Effector CD4-positive, alpha-beta T cell (primary cell): Measurements from ENCODE around the gene ATP10A.
A peak's percentile ranks its signal among the peaks of the same experiment; 100 is the strongest.

Experiments
- DNase-seq: peaks from one replicate; pipeline ENCODE4 v3.0.0-alpha.2; 2020

The ATP10A gene

GRCh38 chr15:25715536-25716413 is 147.4 kb downstream of the ATP10A start:
- no peak for DNase-seq

DNA sequence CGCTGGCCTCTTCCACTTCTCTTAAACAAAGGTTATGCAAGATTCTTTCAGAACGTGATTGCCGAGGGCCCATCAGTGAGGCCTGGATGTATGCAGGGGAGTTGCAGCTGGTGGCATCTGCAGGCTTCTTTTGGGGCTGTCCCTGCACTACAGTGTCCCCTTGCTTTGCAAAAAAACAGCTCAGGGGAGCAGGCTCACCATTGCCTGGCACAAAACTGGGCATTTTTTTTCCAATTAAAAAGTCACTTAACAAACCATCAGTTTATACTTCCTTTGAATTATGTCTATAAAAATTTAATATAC is 148.6 kb downstream of the ATP10A start:
- no peak for DNase-seq

- DNase-seq: no peak
These were observed 149.2 kb downstream of the ATP10A start for GRCh38 chr15:25713736-25714537.

- DNase-seq: no peak
These were observed 150.2 kb downstream of the ATP10A start for GRCh38 chr15:25712961-25713355.

DNA sequence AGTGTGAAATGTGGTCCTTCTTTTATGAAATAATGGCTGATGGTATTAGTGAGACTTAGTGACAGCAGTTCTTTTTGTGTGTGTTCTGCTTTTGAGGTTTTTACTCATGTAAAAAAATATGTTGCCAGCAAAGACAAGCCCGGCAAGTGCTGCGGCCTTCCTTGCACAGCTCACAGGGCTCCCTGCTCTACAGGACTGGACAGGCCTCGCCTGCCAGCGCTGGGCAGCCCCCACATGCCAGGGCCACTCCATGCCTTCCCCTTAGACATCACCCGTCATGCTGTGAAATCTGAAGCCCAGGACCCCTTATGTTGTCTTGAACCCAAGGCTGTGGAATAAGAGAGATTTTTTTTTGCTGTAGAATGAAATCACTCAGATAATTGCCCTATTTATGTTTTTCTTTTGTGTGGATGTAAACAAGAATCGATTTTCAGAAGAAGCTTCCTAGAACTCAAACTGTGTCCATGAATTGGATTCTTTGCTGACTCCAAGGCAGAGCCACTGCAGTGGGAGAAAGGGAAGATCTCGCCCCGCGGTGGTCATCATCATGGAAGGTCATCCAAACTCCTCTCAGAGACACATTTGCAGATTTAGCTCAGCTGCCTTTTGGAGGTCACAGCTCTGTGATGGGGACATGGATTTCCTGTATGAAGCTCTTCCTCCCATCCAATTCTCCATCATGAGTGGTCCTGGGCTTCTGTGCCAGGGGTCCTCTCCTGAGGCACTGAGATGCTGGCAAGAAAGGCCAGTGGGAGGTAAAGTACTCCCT is 150.8 kb downstream of the ATP10A start:
- no peak for DNase-seq

GRCh38 chr15:25711691-25712090 is 151.4 kb downstream of the ATP10A start:
- DNase-seq: no peak

- DNase-seq: no peak
These were observed 152.0 kb downstream of the ATP10A start for GRCh38 chr15:25711164-25711563.

- peak; percentile 14 for DNase-seq
These were observed 152.9 kb downstream of the ATP10A start for GRCh38 chr15:25710184-25710583.

GRCh38 chr15:25709437-25710159 is 153.5 kb downstream of the ATP10A start:
- no peak for DNase-seq

DNA sequence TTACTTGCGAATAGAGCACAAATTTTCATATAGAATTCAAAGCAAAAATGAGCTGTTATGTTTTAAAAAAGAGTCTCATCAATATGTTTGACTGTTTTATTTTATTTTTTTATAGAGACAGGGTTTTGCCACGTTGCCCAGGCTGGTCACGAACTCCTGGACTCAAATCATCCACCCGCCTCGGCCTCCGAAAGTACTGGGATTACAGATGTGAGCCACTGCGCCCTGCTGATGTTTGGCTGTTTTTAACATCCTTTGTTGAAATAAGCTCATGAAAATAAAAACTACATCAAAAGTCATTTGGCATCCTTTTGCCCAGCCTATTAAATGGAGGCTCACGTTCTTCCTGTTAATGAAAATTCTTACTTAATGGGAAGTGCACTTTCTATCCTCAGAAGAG is 154.7 kb downstream of the ATP10A start:
- no peak for DNase-seq

- no peak for DNase-seq
These were observed 155.3 kb downstream of the ATP10A start for GRCh38 chr15:25707656-25708365.

GRCh38 chr15:25706176-25706955 is 156.8 kb downstream of the ATP10A start:
- DNase-seq: no peak

GRCh38 chr15:25705433-25706115 is 157.6 kb downstream of the ATP10A start:
- DNase-seq: no peak

DNA sequence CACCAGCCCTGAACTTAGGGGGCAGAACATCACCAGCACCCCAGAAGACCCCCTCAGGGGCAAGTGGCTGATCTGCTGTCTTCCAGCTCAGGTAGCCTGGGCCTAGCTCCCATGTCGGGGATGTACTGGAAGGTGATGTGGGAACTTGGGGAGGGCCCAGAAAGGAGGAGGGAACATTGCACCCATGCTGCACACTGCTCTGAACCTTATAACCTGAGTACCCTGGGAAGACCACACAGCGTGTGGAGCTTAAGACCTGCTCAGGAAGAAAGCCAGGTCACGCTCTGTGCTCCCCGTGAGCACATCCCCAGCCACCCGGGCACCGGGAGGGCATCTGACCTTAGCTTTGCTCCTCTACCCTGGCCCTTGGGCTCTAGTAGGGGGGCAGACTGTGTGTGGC is 159.4 kb downstream of the ATP10A start:
- no peak for DNase-seq

DNA sequence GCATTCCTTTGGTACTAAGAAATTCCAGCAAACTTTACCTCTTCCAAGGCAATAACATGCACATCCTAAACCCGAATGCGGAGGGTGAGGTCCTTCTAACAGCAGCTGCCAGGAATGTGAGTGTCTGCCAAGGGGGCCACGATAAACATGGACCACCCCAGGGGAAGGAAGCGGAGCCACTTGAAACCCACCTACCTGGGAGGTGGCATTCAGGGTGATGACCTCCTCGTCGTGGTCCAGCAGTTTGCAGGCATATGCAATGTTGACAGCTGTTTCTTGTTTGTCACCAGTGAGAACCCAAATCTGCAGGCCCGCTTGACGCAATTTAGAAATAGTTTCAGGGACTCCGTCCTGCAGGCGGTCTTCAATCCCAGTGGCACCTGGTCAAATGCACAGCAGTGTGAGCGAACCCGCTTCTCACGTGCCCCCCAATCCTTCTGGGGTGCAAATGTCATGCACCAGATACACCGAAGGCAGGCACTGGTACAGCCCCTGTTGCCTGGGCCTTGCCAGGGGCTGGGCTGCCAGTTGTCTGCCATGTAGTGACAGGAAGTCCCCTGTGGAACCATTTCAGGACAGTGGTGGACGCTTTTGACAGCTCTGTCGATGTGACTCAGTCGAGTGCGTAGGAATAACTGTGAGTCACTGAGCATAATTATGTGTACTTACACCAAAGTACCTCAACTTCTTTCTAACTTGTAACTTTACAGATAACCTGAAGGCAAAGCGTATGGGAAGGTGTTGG is 161.2 kb downstream of the ATP10A start:
- DNase-seq: no peak

DNA sequence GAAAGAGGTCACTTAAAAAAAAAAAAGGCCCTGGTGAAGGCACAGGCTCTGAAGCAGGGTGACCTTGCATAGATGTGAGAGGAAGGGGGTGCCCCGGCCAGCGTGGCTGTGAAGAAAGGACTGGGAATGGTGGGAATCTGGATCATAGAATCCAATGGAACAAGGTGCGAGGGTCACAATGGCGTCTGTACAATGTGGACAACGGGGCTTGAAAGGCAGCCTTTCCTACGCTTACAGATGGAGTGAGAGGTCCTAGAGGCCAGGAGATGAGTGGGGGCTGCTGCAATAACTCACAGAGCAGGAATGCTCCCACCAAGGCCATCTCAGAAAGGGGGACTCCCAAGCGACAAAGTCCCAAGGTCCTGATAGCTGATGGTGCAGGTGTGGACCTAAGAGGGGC is 162.2 kb downstream of the ATP10A start:
- no peak for DNase-seq

GRCh38 chr15:25697586-25697985 is 165.5 kb downstream of the ATP10A start:
- no peak for DNase-seq

DNA sequence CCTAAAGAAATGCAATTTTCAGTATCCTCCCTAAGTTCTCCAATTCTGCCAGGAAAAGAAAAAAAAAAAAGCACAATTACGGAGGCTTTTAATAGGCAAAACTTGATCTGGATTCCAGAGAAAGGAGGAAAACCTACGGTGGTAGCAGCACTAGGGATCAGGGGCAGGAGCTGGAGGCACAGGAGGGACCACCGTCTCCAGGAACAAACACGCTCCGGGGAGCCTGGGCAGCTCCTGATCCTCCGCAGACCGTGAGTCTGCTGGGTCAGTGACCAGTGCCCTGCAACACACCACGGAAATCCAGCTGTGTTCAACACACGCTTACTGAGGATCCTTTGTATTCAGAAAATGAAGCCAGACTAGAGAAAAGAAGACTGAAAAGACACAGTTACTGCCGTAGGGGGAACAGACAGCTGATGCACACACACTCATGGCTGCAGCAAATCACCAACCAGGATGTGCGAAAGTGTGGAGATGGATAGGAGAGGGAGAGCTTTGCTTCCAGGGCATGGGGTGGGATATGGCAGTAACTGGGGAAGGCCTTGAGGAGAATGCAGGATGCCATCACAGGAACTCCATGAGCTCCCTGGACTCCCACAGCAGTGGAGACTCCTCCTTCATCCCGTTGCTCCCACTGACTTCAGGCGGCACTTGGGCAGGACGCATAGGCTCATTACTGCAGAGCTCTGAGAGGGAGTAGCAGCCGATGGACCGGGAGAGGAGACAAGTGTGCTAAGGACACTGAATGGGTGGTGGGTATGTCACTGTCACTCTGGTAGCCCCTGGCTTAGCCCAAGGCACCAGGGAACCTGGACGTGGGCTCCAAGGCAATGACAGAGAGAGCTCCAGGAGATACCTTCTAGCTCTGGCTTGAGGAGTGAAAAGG is 167.0 kb downstream of the ATP10A start:
- no peak for DNase-seq

DNA sequence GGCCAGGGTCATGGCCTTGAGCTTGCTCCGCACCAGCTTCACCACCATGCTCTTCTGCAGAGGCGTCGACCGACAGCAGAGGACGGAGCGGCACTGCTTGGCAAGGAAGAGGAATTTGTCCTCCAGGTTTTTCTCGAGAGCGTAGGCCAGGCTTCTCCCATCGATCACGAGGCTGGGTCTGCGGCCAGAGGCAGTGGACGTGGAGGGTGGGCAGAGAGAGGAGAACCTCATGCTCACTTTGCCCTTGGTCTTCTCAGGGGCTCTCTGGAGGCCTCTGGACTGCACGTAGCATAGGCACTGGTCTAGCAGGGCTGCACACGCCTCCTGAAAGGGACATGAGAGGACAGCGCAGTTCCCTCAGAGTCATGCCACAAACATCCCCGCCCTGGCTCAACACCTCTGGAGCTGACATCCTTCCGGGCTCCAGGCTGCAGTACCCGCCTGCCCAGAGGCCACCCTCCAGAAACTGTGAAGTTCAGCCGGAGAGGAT is 168.3 kb downstream of the ATP10A start:
- DNase-seq: no peak
